Hematopoietic multipotent progenitor cell treated with erythropoietin and hydrocortisone succinate and interleukin-3 and kit ligand, for 8 days (in vitro differentiated cells): ENCODE measurements around the gene TUBA4B.

Experiments used
- DNase-seq: peaks from one replicate; pipeline ENCODE4 v3.0.0-alpha.2; 2015

Gene TUBA4B

DNA sequence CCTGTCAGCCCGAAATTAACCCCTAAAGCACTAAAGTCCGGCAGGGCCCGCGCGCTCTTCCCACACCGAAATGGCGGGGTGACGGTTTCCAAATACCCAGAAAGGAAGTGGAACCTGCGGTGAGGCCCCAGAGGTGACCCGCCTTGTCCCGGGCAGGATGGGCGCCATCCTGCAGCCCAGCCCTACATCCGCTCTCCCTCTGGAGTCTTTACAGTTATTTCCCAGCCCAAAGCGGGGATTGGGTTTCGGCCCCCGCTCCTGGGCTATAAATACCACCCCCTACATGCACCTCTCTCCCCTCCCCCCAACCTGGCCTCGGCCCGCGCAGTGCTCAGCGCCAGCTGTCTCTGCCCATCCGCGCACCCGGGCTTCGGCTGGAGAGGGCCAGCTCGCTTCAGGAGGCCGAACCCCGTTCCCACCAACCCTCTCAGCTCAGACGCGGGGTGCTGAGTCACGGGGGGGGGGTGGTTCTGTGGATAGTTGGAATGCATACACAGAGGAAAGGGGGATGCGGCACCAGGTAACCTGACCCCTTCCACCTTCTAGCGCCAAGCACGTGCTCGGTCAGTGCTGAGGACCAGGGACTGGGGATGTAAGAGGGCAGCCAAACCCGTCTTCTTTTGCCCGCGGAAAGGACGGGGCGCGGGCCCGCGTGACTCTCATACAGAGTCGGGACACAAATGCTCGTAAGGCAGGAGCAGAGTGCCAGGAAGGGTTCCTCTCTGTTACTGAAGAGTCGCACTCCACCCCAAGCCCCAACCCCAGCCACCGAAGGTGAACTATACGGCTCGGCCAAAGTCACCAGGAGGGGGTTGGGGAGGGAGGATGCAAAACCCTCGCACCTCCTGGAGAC is at the start of gene TUBA4B:
TSS of gene TUBA4B (plus strand) at position 344 of the 853 bp plus-strand sequence. CDS start at position 509, 165 bp downstream.
- DNase-seq, result peak; percentile 34

DNA sequence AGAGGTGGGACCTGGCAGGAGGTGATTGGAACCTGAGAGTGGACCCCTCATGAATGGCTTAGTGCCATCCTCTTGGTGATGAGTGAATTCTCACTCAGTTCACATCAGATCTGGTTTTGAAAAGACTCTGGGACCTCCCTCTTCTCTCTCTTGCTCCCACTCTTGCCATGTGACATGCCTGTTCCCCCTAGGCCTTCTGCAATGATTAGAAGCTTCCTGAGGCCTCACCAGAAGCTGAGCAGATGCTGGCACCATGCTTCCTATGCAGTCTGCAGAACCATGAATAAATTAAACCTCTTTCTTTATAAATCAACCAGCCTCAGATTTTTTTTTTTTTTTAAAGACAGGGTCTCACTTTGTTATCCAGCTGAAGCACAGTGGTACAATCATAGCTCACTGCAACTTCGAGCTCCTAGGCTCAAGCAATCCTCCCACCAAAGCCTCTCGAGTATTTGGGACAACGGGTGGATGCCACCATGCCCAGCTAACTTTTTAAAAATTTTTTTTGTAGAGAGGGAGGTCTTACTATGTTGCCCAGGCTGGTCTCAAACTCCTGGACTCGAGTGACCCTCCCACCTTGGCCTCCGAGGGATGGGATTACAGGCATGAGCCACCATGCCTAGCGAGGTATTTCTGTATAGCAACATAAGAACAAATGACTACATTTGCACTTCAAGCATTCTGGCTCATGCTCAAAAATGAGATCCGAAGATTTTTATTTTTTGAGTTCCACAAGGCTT is 48.4 kb upstream of the TUBA4B start:
- DNase-seq, result no peak

DNA sequence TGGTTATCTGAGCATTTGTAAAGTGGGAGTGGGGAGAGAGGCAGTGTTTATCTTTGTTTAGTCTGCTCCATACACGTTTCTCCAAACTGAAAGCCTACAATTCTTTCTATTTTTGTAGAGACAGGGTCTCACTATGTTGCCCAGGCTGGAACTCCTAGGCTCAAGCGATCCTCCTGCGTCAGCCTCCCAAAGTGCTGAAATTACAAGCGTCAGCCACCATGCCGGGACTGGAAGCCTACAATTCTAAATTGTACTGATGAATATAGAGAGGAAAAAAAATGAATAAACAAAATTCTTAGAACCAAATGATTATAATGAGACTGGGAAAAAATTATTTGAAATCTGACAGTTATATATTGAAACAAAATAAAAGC is 47.9 kb upstream of the TUBA4B start:
- DNase-seq, result peak; percentile 0

DNA sequence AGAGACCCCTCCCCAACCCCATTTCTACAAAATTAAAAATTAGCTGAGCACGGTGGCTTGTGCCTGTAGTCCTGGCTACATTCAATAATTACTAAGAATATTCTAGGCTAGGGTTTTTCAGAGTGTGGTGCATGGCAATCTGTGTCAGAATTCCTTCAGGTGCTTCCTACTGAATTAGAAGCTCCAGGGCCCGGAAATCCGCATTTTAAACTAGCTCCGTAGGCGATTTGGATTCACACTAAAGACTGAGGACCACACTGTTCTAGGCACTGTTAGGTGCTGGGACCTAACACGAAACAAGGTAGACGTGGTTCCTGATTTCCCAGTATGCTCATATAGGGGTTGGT is 47.1 kb upstream of the TUBA4B start:
- no peak for DNase-seq

DNA sequence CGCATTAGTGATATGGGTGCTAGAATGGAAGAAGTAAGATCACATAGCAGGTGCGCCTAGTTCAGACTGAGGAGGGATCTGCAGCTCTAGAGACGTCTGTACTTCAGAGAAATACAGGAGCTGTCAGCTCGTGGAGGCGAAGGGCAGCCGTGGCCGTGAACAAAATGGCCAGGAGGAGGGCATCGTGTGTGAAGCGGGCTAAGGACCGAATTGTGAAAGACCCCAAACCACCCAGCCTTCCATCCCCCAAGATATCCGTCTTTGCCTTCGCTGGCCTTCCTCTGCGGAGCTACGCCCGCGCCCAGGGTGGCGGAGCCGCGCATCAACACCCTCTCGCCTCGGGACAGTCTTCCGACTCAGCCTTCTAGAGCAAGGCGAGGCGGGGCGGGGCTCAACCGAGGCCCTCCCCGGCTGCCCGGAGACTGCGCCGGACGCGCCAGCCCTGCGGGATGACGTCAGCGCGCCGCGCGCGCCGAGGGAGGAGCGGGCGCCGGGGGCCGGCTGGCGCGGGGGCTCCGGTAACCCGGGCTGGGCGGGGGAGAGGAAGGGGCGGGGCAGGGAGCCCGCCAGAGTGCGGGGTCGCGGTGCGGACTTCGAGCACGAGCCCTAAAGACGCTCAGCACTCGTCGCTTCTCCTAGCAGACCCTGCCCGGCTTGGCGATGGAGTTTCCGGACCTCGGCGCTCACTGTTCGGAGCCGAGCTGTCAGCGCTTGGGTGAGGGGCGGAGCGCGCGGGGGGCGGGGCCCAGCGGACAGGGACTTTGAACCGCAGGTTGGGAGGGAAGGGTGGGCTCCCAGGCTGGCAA is 46.5 kb upstream of the TUBA4B start, which contains the start of gene ZFAND2B:
TSS of gene ZFAND2B (plus strand) at position 455 of the 806 bp plus-strand sequence. CDS start at position 661, 206 bp downstream.
- DNase-seq, result peak; percentile 93

DNA sequence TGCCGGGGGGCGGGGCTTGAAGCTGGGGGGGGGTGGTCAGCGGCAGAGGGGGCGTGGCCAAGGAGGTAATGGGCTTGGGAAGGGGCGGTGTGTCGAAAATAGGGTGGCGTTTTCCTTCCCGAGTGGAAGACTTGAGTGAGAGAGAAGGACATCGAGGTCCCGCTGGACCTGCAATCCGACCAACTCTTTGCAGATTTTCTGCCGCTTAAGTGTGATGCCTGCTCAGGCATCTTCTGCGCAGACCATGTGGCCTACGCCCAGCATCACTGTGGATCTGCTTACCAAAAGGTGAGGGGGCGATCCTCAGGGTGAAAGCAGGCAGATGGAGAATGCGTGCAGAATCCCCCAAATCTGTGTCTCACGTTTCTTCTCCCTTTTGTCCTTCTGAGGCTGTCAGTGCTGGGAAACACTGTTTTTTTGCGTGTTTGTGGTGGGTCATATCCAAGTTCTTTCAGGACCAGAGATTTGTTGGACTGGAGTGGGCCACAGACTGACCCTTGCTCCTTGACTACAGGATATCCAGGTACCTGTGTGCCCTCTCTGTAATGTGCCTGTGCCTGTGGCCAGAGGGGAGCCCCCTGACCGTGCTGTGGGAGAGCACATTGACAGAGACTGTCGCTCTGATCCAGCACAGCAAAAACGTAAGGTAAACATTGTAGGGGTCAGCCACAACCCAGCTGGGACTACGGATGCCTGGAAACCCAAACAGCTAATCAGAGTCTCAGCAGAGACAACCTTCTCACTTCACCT is 45.7 kb upstream of the TUBA4B start:
- peak; percentile 1 for DNase-seq

DNA sequence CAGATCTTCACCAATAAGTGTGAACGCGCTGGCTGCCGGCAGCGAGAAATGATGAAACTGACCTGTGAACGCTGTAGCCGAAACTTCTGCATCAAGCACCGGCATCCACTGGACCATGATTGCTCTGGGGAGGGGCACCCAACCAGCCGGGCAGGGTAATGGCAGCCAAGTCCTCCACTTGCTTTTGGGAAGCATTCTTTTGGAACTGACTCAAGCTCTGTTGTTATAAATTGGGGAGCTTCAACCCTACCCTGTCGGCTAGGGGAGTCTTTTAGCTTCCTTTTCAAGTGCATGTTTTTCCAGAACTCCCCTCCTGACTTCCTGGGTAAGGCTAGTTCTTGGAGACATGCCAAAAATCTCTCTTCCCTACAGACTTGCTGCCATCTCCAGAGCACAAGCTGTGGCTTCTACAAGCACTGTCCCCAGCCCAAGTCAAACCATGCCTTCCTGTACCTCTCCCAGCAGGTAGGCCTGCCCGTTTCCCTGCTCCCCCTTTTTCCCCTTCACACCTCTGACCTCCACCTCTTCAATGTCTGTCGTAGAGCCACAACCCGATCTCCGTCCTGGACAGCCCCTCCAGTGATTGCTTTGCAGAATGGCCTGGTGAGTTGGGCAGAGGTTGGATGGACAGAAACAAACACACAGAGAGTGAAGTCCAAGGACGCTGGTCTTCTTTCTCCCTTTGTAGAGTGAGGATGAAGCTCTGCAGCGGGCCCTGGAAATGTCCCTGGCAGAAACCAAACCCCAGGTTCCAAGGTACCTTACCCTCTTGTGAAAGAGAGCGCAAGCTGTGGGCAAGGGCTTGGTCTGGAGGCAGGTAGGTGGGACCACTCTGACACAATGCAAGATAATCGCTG is 44.9 kb upstream of the TUBA4B start:
- DNase-seq, result peak; percentile 2

DNA sequence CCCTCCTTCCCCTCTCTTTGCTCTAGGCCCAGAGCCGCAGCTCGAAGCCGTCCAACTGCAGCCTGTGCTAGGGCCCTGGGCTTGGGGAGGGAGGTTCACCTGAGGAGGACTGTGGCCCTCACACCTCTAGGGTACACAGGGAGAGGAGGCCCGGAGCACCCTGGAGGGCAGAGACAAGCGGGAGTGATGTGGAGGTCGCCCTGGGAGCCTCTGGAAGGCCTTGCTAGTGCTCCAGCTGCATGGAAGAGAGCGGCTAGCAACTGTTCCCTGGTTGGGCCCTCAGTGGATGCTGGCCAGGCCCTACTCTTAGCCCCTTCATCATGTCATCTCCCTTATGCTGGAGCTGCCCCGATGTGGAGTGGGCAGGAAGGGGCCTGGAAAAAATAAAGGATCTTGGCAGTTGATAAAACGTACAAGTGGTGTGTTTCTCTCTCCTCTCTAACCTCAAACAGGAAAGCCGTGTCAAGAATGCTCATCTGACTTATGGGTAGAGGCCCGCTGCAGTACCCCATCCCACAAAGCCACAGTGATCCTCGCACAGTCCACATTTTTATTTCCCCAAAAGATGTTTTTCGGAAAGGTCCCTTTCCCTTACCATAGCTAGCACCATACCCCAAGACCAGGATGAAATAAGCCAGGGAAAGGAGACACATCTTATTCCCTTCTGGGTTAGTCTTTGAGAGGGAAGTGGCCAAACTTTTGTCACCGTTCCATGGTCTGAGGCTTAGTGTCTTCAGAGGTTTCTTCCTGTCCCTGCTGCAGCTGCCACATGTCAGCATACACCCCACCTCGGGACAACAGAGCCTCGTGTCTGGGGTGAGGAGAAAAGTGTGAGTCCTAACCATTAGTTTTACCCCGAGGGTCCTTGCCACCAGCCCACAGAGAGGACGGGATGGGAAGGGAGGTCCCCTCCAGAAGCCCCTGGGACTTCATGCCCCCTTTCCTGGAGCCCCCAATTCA is 43.5 kb upstream of the TUBA4B start:
- no peak for DNase-seq

DNA sequence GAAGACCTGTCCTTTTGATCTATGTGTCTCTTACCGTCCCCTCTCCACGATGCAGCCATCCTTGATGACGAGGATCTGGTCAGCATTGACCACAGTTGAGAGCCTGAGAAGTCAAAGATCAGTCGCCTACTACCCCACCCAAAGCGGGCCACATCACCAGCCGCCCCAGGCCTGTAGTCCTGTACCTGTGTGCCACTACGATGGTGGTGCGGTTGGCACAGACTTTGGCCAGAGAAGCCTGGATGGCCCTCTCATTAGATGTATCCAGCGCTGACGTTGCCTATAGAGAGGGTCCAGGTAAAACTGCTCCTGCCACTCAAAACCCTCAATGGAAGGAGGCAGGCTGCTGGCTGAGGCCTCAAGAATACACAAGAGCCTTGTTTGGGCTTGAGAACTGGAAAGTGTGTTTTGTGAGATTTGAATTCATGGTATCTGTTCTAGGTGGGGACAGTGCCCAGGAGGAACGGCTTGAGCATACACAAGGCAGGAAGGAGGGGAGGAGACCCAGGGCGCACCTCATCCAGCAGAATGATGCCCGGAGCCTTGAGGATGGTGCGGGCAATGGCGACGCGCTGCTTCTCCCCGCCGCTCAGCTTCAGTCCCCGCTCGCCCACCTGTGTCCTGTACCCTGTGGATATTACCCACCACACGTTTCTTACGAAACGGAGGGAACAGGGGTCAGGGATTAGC is 42.7 kb upstream of the TUBA4B start:
- no peak for DNase-seq

DNA sequence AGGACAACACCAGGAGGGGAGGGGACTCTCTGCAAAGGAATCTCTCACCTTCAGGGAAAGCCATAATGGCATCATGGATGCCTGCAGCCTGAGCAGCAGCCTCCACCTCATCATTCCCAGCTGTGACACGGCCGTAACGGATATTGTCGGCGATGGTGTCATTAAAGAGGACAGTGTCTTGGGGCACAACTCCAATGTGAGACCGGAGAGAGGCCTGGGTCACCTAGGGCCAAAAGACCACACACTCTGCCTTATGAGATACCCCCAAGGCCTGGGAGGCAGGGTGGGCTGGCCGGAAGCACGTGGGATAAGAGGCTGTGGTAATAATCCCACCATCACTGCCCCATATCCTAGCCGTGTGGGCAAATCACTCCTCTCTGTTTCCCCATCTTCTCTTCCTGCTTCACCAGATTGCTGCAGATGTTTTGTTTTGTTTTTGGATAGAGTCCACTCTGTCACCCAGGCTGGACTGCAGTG is 42.1 kb upstream of the TUBA4B start:
- peak; percentile 0 for DNase-seq

DNA sequence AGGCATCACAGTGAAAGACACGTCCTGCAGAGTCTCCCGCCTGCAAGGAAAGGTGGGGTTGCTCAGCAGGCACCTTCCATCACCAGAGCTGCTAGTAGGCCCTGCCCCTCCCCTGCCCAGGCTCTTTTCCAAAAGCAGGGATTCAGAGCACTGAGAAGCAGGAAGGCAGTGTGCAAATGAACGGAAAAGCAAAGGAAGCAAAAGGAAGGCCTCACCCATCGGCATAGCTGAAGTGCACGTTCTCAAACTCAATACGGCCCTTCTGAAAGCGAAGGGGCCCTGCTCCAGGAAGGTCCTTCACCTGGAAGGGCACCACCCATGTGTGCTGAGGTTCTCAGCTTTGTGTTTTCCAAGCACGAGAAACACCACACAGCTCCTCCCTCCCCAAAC is 40.0 kb upstream of the TUBA4B start:
- DNase-seq, result no peak

DNA sequence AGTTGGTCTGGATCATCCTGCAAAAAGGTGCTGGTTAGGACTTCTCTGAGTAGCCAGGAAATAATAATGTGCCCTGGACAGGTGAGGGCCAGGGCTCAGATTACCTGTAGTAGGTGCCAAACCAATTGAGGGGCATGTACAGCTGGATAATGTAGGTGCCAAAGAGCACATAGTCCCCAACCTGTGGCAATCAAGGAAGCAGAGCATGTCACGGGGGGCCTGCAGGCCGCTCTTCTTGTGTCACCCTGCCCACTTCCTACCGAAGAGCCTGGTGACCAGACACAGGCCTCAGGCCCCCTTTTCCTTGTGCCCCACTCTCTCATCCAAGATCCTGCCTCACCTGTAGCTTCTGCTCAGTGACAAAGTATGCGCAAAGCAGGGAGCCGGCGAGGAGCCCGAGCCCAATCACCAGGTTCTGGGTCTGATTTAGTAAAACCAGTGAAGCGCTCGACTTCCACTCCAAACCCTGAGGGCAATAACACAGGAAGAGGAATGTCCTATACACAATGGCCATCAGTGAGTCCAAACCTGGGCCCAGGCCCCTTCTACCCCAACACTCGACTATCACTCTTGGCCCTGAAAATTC is 39.5 kb upstream of the TUBA4B start:
- no peak for DNase-seq

DNA sequence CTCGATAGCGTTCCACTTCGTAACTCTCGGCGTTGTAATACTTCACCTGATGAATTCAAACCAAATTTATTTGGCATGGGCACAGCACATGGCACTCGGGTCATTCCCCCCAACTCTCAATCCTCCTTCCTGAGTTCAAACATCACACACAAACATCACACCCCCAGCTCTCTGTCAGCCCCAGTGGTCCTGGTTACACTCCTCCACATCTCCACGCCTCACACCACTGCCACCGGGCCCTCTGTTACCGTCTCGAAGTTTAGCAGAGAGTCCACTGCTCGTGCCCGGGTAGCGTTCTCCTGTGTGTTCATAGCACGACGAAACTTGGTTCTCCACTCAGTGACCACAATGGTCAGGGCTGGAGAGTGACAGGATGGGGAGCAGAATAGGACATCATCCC is 38.9 kb upstream of the TUBA4B start:
- no peak for DNase-seq

DNA sequence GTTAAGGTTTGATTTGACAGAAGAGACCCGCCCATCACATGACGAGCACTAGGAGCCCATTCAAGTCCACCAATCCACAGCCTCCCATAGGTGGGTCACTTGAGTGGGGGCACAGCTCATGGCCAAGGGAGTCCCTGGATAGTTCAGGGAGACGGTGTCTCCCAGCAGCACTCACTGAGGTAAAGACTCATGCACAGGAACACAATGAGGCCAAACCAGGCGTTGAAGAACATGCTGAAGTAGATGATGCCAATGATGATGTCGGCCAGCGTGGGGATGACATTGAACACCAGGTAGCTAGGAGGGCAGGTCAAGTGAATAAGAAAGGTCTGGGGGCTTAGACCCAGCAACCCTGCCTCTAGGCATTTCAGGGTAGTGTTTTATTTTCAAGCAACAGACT is 38.3 kb upstream of the TUBA4B start:
- DNase-seq, result no peak

DNA sequence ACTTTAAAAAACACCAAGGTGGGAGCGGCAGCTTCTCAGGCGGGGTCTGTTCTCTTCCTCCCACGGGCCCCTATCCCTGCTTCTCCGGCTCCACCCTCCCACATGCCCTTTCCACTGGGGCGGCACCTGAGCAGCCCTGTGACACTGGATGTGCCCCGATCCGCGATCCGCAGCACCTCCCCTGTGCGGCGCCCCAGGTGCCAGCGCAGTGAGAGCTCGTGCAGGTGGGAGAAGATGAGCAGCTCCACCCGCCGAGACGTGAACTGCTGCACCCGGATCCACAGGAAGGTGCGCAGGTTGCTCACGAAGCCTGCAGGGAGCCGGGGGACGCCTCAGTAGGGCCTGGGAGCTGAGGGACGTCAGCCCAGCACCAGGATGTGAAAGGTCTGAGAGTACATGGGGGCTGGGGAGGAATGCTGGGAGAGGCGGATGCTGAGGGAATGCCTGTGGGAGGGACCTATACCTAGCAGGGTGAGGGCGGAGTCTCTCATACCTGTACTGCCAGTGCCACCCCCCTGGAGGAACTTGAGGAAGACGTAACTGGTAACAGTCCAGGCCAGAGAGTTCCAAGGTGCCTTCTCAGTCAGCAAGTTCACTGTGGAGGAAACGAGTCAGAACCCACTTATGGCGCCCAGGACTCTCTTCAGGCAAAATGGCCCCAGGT is 37.0 kb upstream of the TUBA4B start:
- no peak for DNase-seq

DNA sequence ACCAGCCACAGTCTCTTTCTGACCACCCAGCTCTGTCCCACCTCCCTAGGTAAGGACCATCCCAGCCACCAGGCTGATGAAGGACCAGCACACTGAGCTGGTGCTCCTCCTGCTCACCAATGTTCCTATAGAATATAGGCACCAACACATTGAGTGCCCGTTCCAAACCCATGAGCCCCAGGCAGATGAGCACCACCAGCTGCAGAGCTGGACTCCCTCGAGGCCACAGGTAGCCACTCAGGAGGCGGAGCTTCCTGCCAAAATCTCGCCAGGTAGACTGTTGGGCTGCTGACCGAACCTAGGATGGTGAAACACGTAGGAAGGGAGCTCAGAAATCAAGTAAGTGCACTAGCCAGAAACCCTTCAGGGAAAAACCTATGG is 36.5 kb upstream of the TUBA4B start:
- no peak for DNase-seq

DNA sequence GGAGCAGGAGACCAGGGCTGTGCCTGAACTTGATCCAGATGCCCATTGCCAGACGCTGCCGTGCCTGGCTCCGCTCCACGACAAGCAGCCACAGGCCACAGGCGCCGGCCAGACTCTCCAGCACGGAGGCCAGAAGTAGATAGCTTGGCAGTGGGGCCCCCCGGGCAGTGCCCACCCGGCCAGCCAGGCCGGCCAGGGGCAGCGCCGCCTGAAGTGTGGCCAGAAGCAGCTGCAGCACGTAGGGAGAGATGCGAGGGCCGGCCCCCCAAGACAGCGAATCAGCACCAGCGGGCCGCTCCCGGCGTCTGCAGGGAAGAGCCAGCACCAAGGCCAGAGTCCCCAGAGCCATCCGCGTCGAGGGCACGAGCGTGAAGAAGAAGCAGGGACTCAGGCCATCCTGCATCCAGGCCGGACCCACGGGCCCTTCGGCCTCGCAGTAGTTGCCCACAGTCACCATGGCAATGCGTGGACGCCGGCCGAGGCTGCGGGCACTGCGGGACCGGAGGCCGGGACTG is 34.8 kb upstream of the TUBA4B start:
- peak; percentile 69 for DNase-seq
